Astrocyte (in vitro differentiated cells and primary cell): Measurements from ENCODE around the gene ATF7. TPM values are rescaled to one million over a fixed set of nuclear protein-coding genes. Genes with fewer than 3 reads are reported as not detected.
"Not testable (repeated sequence)": the region's sequence is repeated elsewhere in the genome, so short reads cannot be mapped to it uniquely, and the experiment has no call there.

Experiments used
- DNase-seq: peaks from one replicate; pipeline ENCODE4 v3.0.0-alpha.2; 2010; ENCODE audit warnings: low read depth
- FAIRE-seq: peaks from 2 replicates; lab custom pipeline; 2011; peaks lifted over from hg19 to GRCh38; lab: Jason Lieb, UNC
- H2AFZ ChIP-seq: 2 replicates; pipeline ENCODE4 v1.6.0; 2012; ENCODE audit warnings: low read depth, low read length, inconsistent platforms
- H3K27ac ChIP-seq: 2 replicates; pipeline ENCODE4 v1.5.1; 2011; ENCODE audit warnings: low read depth, low read length, inconsistent platforms
- H3K27me3 ChIP-seq: 2 replicates; pipeline ENCODE4 v1.6.0; 2011; ENCODE audit warnings: low read length, inconsistent platforms; ENCODE audit not compliant: insufficient read depth
- H3K36me3 ChIP-seq: 2 replicates; pipeline ENCODE4 v1.5.1; 2011; ENCODE audit warnings: low read length, inconsistent platforms; ENCODE audit not compliant: insufficient read depth
- H3K4me1 ChIP-seq: 2 replicates; pipeline ENCODE4 v1.5.1; 2011; ENCODE audit warnings: low read length, inconsistent platforms; ENCODE audit not compliant: insufficient read depth
- H3K4me2 ChIP-seq: 2 replicates; pipeline ENCODE4 v1.6.0; 2012; ENCODE audit warnings: low read length, inconsistent platforms
- H3K4me3 ChIP-seq: 2 replicates; pipeline ENCODE4 v1.5.1; 2011; ENCODE audit warnings: low read depth, mild to moderate bottlenecking, low read length, inconsistent platforms; ENCODE audit not compliant: insufficient read depth
- H3K79me2 ChIP-seq: 2 replicates; pipeline ENCODE4 v1.6.0; 2012; ENCODE audit warnings: mild to moderate bottlenecking, low read length, inconsistent platforms; ENCODE audit not compliant: insufficient read depth
- H3K9ac ChIP-seq: 2 replicates; pipeline ENCODE4 v1.6.0; 2012; ENCODE audit warnings: mild to moderate bottlenecking, low read length, inconsistent platforms
- H3K9me3 ChIP-seq: 2 replicates; pipeline ENCODE4 v1.5.1; 2012; ENCODE audit warnings: low read depth, mild to moderate bottlenecking, low read length, inconsistent platforms; ENCODE audit not compliant: insufficient read depth
- H4K20me1 ChIP-seq: 2 replicates; pipeline ENCODE4 v1.6.0; 2012; ENCODE audit warnings: low read length, inconsistent platforms; ENCODE audit not compliant: insufficient read depth
- H3K27ac Mint-ChIP-seq: one replicate; pipeline ENCODE4 v1.8.0; 2021; ENCODE audit warnings: mild to moderate bottlenecking, mixed read lengths; ENCODE audit not compliant: unreplicated experiment
- H3K27me3 Mint-ChIP-seq: one replicate; pipeline ENCODE4 v1.8.0; 2021; ENCODE audit warnings: low read depth, mixed read lengths; ENCODE audit not compliant: unreplicated experiment
- H3K36me3 Mint-ChIP-seq: one replicate; pipeline ENCODE4 v1.8.0; 2021; ENCODE audit warnings: low read depth, mixed read lengths; ENCODE audit not compliant: unreplicated experiment
- H3K4me1 Mint-ChIP-seq: one replicate; pipeline ENCODE4 v1.8.0; 2021; ENCODE audit warnings: low read depth, mixed read lengths; ENCODE audit not compliant: unreplicated experiment
- H3K4me3 Mint-ChIP-seq: one replicate; pipeline ENCODE4 v1.8.0; 2021; ENCODE audit warnings: mild to moderate bottlenecking, moderate library complexity, mixed read lengths; ENCODE audit not compliant: unreplicated experiment
- H3K9me3 Mint-ChIP-seq: one replicate; pipeline ENCODE4 v1.8.0; 2021; ENCODE audit warnings: mild to moderate bottlenecking, mixed read lengths; ENCODE audit not compliant: unreplicated experiment
- EZH2 ChIP-seq: IDR thresholded peaks from 2 replicates; pipeline ENCODE4 v1.6.1; 2012; ENCODE audit warnings: mild to moderate bottlenecking, low read length, inconsistent platforms; ENCODE audit not compliant: insufficient read depth
- total RNA-seq: library from RNA; stranded (reverse); gene quantifications from 2 replicates; pipeline ENCODE4 v1.2.1, GENCODE V29; 2021
- TF ChIP-seq, protein P1 (sequence below): IDR thresholded peaks from 2 replicates; pipeline ENCODE4 v1.5.1; 2011; ENCODE audit warnings: low read depth, mild to moderate bottlenecking, inconsistent platforms, low read length, moderate library complexity; ENCODE audit not compliant: insufficient read depth

ATF7 gene
- total RNA-seq, 1 donor from 2014 or later: 38.3 TPM

DNA sequence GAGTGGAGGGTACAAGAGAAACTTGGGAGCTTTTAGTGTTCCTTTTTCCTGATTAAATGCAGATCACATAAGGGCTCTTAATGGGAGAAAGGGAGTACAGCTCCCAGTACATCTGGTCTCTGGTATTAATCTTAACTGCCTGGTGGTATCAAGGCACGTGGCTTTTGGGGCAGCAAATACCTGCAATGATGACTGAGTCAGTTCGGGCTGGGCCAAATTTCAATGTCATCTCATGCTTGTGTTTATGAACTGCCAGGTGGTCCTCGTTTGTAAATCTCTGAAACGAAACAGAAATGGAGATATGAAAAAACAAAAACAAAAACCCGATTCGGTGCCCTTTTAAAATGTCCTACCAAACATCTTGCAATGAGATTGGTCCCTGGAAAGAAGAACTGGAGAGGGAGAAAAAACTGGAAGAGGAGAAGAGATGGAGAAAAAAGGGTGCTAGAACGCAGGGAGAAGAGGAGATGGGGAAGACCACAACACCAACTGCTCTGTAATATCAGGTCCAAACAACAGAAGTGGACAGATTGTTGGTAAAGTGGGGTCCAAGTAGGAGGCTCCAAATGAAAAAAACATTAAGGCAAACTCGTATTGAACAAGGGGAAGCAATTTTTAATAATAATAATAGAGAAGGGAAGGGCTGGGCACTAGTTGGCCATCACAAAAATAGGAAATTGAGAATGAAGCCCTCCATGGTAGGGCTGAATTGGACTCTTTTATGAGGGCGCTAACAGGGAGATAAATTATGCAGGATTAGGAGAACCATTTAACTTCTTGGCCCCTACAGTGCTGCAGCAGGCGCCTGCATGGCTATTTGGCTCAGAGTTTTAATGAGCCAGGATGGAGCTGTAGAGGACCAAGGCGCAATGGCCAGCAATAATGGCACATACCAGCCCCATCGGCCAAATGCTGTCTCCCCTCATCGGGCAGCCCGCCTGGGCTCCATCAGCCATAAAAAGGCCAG, 73.5 kb downstream of the ATF7 start:
- H3K36me3 ChIP-seq: peaks cover 19% of the 10 kb centered on the region
- H3K9me3 ChIP-seq: no peaks in the 10 kb centered on the region
- H3K9me3 Mint-ChIP-seq: no peaks in the 10 kb centered on the region
- peaks cover 2% of the 10 kb centered on the region for H3K79me2 ChIP-seq
- no peak overlapping the region for H3K27ac Mint-ChIP-seq
- FAIRE-seq (no peak), DNase-seq (no peak)
- H3K4me3 Mint-ChIP-seq: no peak overlapping the region
- no peak overlapping the region for H3K4me2 ChIP-seq
- no peak overlapping the region for H3K4me3 ChIP-seq
- no peaks in the 10 kb centered on the region for H3K27me3 ChIP-seq
- H3K4me1 ChIP-seq: peaks cover 4% of the 10 kb centered on the region
- H3K4me1 Mint-ChIP-seq: peaks cover 3% of the 10 kb centered on the region
- no peak overlapping the region for H3K9ac ChIP-seq
- H2AFZ ChIP-seq: no peak overlapping the region
- H3K27me3 Mint-ChIP-seq: no peaks in the 10 kb centered on the region
- TF ChIP-seq, protein P1, sequence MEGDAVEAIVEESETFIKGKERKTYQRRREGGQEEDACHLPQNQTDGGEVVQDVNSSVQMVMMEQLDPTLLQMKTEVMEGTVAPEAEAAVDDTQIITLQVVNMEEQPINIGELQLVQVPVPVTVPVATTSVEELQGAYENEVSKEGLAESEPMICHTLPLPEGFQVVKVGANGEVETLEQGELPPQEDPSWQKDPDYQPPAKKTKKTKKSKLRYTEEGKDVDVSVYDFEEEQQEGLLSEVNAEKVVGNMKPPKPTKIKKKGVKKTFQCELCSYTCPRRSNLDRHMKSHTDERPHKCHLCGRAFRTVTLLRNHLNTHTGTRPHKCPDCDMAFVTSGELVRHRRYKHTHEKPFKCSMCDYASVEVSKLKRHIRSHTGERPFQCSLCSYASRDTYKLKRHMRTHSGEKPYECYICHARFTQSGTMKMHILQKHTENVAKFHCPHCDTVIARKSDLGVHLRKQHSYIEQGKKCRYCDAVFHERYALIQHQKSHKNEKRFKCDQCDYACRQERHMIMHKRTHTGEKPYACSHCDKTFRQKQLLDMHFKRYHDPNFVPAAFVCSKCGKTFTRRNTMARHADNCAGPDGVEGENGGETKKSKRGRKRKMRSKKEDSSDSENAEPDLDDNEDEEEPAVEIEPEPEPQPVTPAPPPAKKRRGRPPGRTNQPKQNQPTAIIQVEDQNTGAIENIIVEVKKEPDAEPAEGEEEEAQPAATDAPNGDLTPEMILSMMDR: no peak
- TF ChIP-seq EZH2: no peak
- H4K20me1 ChIP-seq: peaks cover 6% of the 10 kb centered on the region
- H3K36me3 Mint-ChIP-seq: peaks cover 13% of the 10 kb centered on the region
- H3K27ac ChIP-seq: no peak overlapping the region

DNA sequence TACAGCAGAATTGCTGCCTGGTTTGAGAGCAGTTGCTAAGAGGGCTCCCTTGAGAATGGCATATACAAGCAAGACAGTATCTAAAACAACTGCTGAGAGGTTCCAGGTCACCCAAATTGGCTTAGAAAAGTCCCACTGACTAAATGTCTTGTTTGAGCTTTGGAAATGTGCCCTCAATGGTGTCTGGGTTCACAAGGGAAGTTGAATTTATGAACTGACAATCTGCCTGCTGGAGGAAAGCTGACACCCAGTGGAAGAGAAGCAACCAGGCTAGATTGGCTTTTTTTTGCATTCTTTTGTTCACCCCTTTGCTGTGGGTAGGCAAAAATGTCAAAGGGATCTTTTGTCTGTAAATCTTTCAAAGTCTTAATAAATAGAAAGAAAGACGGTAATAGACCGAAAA, 74.3 kb downstream of the ATF7 start:
- Histone ChIP-seq H3K27me3 (no peaks in the 10 kb centered on the region), H3K36me3 (peaks cover 19% of the 10 kb centered on the region), H3K9ac (no peak overlapping the region), H2AFZ (no peak overlapping the region), H3K4me2 (no peak overlapping the region), H3K79me2 (no peaks in the 10 kb centered on the region), H3K4me1 (no peaks in the 10 kb centered on the region), H4K20me1 (no peaks in the 10 kb centered on the region), H3K9me3 (no peaks in the 10 kb centered on the region), H3K4me3 (no peak overlapping the region), H3K27ac (no peak overlapping the region)
- H3K9me3 Mint-ChIP-seq: no peaks in the 10 kb centered on the region
- no peaks in the 10 kb centered on the region for H3K27me3 Mint-ChIP-seq
- peaks cover 13% of the 10 kb centered on the region for H3K36me3 Mint-ChIP-seq
- FAIRE-seq (no peak), DNase-seq (no peak)
- peaks cover 3% of the 10 kb centered on the region for H3K4me1 Mint-ChIP-seq
- H3K27ac Mint-ChIP-seq: no peak overlapping the region
- no peak overlapping the region for H3K4me3 Mint-ChIP-seq
- TF ChIP-seq, protein P1: no peak
- no peak for TF ChIP-seq EZH2

DNA sequence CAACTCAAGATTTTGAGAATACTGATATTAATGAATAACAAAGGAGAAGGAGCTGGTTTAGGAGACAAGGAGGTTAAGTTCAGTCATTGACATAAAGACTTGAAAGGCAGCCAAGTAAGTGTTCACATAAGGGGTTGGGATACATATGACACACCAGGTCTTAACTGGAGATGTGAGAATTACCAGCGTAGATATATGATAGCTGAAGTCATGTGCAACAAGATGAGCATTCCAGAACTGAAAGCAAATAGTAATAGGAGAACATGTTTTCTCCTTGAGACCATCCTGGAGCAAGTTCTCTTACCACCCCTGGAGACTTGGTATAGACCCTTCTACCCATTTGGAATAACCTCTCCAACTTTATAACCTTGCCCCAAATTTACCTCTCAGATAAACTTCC, 75.6 kb downstream of the ATF7 start:
- H3K4me3 Mint-ChIP-seq: no peak overlapping the region
- Histone ChIP-seq H3K27me3 (no peaks in the 10 kb centered on the region), H3K9me3 (no peaks in the 10 kb centered on the region), H3K9ac (no peak overlapping the region), H2AFZ (no peak overlapping the region), H3K36me3 (peaks cover 19% of the 10 kb centered on the region), H3K79me2 (no peaks in the 10 kb centered on the region), H3K27ac (no peak overlapping the region), H3K4me2 (no peak overlapping the region), H3K4me3 (no peak overlapping the region), H3K4me1 (no peaks in the 10 kb centered on the region), H4K20me1 (no peaks in the 10 kb centered on the region)
- DNase-seq (no peak), FAIRE-seq (no peak)
- H3K36me3 Mint-ChIP-seq: peaks cover 13% of the 10 kb centered on the region
- no peak for TF ChIP-seq EZH2
- TF ChIP-seq, protein P1: no peak
- peaks cover 3% of the 10 kb centered on the region for H3K4me1 Mint-ChIP-seq
- no peaks in the 10 kb centered on the region for H3K27me3 Mint-ChIP-seq
- no peaks in the 10 kb centered on the region for H3K9me3 Mint-ChIP-seq
- H3K27ac Mint-ChIP-seq: no peak overlapping the region

DNA sequence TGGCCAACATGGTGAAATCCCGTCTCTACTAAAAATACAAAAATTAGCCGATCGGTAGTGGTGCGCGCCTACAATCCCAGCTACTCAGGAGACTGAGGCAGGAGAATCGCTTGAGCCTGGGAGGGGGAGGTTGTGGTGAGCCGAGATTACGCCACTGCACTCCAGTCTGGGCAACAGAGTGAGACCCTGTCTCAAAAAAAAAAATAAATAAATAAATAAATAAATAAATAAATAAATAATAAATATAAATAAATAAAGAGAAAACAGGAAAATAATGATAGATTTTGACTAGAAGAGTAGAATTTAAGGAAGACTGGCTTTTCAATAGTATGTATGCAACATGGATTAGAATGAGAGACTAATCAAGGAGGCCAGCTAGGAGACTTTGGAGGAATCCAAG, 76.1 kb downstream of the ATF7 start:
- H3K79me2 ChIP-seq, H2AFZ ChIP-seq, H3K4me1 Mint-ChIP-seq, H4K20me1 ChIP-seq, H3K27me3 ChIP-seq, FAIRE-seq, H3K27me3 Mint-ChIP-seq, DNase-seq, H3K9me3 ChIP-seq, H3K4me3 ChIP-seq, H3K9ac ChIP-seq, H3K4me2 ChIP-seq, H3K27ac ChIP-seq, H3K4me1 ChIP-seq, H3K9me3 Mint-ChIP-seq, H3K4me3 Mint-ChIP-seq, H3K27ac Mint-ChIP-seq: not testable (repeated sequence)
- peaks cover 19% of the 10 kb centered on the region for H3K36me3 ChIP-seq
- H3K36me3 Mint-ChIP-seq: peaks cover 13% of the 10 kb centered on the region
